Liver (tissue), 3 donors: Measurements from ENCODE around the gene TMEM200A.

Source experiments
- CTCF ChIP-seq: fragments of 150-350 bp; IDR thresholded peaks from 2 replicates; pipeline ENCODE4 v1.5.1; 2017; ENCODE audit warnings: improper control_type of control experiment, low read depth, low read length; ENCODE audit not compliant: missing input control
- EGR1 ChIP-seq, 2 donors: IDR thresholded peaks; 2 replicates each; pipeline ENCODE4 v1.6.1; 2016 to 2018; ENCODE audit warnings: antibody characterized with exemption in 2 of 2, low read depth in 2 of 2
- SP1 ChIP-seq: IDR thresholded peaks from 2 replicates; pipeline ENCODE4 v1.6.1; 2018; ENCODE audit warnings: antibody characterized with exemption, mild to moderate bottlenecking
- TF ChIP-seq, protein P1 (sequence below): IDR thresholded peaks from 2 replicates; pipeline ENCODE4 v1.6.1; 2016; ENCODE audit warnings: antibody characterized with exemption
- TF ChIP-seq, protein P2 (sequence below): IDR thresholded peaks from 2 replicates; pipeline ENCODE4 v1.6.1; 2016; ENCODE audit warnings: antibody characterized with exemption
- donor health status: healthy.
- donor health status: healthy.

DNA sequence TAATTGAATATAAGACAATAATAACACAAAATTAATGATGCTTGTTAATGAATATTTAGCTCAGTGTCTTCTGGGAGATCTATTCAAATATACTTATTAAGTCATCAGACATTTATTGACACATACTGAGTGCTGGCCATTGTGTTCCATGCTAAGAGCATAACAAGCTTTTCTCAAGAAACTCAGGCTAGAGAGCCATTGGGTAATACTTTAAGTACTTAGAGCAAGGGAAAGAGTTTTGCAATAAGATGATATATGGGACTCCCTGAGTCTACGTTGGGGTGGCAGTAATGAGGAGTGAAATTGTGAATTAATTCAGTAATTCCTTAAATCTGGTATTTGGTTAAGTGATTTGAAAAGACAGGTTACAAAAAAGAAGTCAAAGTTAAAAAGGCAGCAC is 11.1 kb downstream of the TMEM200A start:
- no peak for TF ChIP-seq CTCF
- TF ChIP-seq EGR1 (IDR thresholded peaks at IDR 0.05; ENCODE audit: low read depth in 2 of 2), result no peak
- TF ChIP-seq, protein P1, sequence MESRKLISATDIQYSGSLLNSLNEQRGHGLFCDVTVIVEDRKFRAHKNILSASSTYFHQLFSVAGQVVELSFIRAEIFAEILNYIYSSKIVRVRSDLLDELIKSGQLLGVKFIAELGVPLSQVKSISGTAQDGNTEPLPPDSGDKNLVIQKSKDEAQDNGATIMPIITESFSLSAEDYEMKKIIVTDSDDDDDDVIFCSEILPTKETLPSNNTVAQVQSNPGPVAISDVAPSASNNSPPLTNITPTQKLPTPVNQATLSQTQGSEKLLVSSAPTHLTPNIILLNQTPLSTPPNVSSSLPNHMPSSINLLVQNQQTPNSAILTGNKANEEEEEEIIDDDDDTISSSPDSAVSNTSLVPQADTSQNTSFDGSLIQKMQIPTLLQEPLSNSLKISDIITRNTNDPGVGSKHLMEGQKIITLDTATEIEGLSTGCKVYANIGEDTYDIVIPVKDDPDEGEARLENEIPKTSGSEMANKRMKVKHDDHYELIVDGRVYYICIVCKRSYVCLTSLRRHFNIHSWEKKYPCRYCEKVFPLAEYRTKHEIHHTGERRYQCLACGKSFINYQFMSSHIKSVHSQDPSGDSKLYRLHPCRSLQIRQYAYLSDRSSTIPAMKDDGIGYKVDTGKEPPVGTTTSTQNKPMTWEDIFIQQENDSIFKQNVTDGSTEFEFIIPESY, result no peak
- no peak for TF ChIP-seq SP1
- TF ChIP-seq, protein P2, sequence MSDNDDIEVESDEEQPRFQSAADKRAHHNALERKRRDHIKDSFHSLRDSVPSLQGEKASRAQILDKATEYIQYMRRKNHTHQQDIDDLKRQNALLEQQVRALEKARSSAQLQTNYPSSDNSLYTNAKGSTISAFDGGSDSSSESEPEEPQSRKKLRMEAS, result no peak
